NCI-H2196 (cell line): Measurements from ENCODE around the gene CRTAC1.

Experiments
- DNase-seq: peaks from one replicate; lab custom pipeline; 2025; ENCODE audit not compliant: unreplicated experiment; lab: John Stamatoyannopoulos, UW

The CRTAC1 gene

GRCh38 chr10:97903128-97904017 is 127.0 kb downstream of the CRTAC1 start:
- no peak for DNase-seq

- no peak for DNase-seq
These were observed 129.0 kb downstream of the CRTAC1 start for GRCh38 chr10:97901381-97901780.

GRCh38 chr10:97898429-97898828 is 132.0 kb downstream of the CRTAC1 start:
- DNase-seq, result no peak

- no peak for DNase-seq
These were observed 133.6 kb downstream of the CRTAC1 start for GRCh38 chr10:97896756-97897358.

GRCh38 chr10:97895915-97896314 is 134.5 kb downstream of the CRTAC1 start:
- DNase-seq, result no peak

GRCh38 chr10:97895084-97895483 is 135.3 kb downstream of the CRTAC1 start:
- DNase-seq, result no peak

GRCh38 chr10:97894092-97894491 is 136.3 kb downstream of the CRTAC1 start:
- no peak for DNase-seq

- DNase-seq, result no peak
These were observed 137.5 kb downstream of the CRTAC1 start for GRCh38 chr10:97892939-97893338.

- DNase-seq, result no peak
These were observed 137.9 kb downstream of the CRTAC1 start for GRCh38 chr10:97892506-97892905.

- DNase-seq, result no peak
These were observed 138.8 kb downstream of the CRTAC1 start for GRCh38 chr10:97891497-97892167.

- no peak for DNase-seq
These were observed 140.8 kb downstream of the CRTAC1 start for GRCh38 chr10:97889461-97890265.

- DNase-seq, result no peak
These were observed 141.7 kb downstream of the CRTAC1 start for GRCh38 chr10:97888641-97889262.

GRCh38 chr10:97888134-97888533 is 142.3 kb downstream of the CRTAC1 start:
- DNase-seq, result no peak

- no peak for DNase-seq
These were observed 143.0 kb downstream of the CRTAC1 start for GRCh38 chr10:97887399-97887798.

GRCh38 chr10:97886286-97886685 is 144.1 kb downstream of the CRTAC1 start:
- no peak for DNase-seq

GRCh38 chr10:97883092-97883485 is 147.3 kb downstream of the CRTAC1 start:
- DNase-seq, result no peak

- DNase-seq, result no peak
These were observed 148.0 kb downstream of the CRTAC1 start for GRCh38 chr10:97882142-97883091.

- no peak for DNase-seq
These were observed 150.3 kb downstream of the CRTAC1 start for GRCh38 chr10:97880109-97880508.

- no peak for DNase-seq
These were observed 151.2 kb downstream of the CRTAC1 start for GRCh38 chr10:97879241-97879640.

GRCh38 chr10:97876402-97876801 is 154.0 kb downstream of the CRTAC1 start:
- no peak for DNase-seq
